ENCODE measurements around the gene TOMM34.

DNA sequence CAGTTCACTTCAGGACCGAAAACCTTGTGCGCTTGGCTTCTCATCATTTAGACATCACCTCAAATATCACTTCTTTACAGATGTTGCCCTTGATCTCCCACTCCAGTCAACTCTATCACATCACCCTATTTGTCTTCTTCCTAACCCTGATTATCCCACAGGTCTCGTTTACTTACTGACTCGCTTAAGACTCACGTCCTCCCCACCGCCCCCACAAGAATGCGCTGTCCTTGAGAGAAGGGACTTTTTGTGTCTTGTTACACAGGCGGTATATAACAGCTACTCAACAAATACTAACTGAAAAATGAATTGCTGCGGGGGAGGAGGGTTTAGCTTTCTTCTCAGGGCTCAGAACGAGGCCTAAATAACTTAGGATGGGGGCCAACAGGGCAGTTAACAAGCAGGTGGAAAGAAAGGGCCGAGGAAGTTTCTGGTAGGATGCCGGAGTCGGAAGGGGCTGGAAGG is 527 bp downstream of the TOMM34 start:
- no peak for TF ChIP-seq EZH2 (optimal IDR thresholded peaks at IDR 0.05; ENCODE audit: low read depth, low read length)
- no peak for TF ChIP-seq EZH2phosphoT487 (IDR thresholded peaks at IDR 0.05; ENCODE audit: low read length)
- TF ChIP-seq, protein P1, sequence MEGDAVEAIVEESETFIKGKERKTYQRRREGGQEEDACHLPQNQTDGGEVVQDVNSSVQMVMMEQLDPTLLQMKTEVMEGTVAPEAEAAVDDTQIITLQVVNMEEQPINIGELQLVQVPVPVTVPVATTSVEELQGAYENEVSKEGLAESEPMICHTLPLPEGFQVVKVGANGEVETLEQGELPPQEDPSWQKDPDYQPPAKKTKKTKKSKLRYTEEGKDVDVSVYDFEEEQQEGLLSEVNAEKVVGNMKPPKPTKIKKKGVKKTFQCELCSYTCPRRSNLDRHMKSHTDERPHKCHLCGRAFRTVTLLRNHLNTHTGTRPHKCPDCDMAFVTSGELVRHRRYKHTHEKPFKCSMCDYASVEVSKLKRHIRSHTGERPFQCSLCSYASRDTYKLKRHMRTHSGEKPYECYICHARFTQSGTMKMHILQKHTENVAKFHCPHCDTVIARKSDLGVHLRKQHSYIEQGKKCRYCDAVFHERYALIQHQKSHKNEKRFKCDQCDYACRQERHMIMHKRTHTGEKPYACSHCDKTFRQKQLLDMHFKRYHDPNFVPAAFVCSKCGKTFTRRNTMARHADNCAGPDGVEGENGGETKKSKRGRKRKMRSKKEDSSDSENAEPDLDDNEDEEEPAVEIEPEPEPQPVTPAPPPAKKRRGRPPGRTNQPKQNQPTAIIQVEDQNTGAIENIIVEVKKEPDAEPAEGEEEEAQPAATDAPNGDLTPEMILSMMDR (IDR thresholded peaks at IDR 0.05; ENCODE audit: low read length) = peak; percentile 22; the same call in 1 of the 2 replicates
